ENCODE results near the gene EDEM1.

- TF ChIP-seq CTCF (IDR thresholded peaks at IDR 0.05) (no peak), POLR2A (IDR thresholded peaks at IDR 0.05) (no peak)
These were observed 700 bp upstream of the EDEM1 start for GRCh38 chr3:5186858-5187155.

Data from testis (tissue), 2 donors.